Liver (tissue), 3 donors: Measurements from ENCODE around the gene DZIP1L.

Source experiments
- CTCF ChIP-seq: fragments of 150-350 bp; IDR thresholded peaks from 2 replicates; pipeline ENCODE4 v1.5.1; 2017; ENCODE audit warnings: improper control_type of control experiment, low read depth, low read length; ENCODE audit not compliant: missing input control
- GABPA ChIP-seq, 2 donors: IDR thresholded peaks in 1 of 2; conservative IDR thresholded peaks in 1 of 2; 2 replicates each; pipeline ENCODE4 v1.6.1; 2016; ENCODE audit warnings: antibody characterized with exemption in 2 of 2, mild to moderate bottlenecking in 1 of 2, moderate library complexity in 1 of 2
- TAF1 ChIP-seq: conservative IDR thresholded peaks from 2 replicates; pipeline ENCODE4 v1.6.1; 2016; ENCODE audit warnings: antibody characterized with exemption, mild to moderate bottlenecking
- TF ChIP-seq, protein P1 (sequence below): IDR thresholded peaks from 2 replicates; pipeline ENCODE4 v1.6.1; 2016; ENCODE audit warnings: antibody characterized with exemption
- TF ChIP-seq, protein P2 (sequence below): IDR thresholded peaks from 2 replicates; pipeline ENCODE4 v1.6.1; 2016; ENCODE audit warnings: antibody characterized with exemption
- donor health status: healthy.
- donor health status: healthy.

DNA sequence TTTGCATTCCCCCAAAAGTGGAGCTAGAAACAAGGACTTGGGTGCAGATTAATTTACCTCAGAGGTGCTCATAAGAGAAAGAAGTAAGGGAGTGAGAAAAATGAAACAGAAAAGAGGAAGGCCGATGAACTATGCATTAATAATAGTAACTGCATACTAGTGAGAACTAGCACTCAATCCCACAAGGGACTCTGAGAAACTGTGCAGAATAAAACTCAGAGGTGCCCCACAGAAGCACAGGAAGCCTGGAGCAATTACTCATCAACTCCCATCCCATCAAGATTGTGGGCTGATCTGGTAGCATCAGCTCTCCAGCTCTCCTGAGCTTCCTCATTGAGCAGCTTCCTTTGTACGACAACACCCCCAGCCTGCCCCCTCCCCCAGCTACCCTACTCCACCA lies 54.6 kb downstream of the DZIP1L start:
- TF ChIP-seq CTCF, result no peak
- no peak for TF ChIP-seq GABPA (IDR thresholded peaks at IDR 0.05 in 1 of 2, conservative IDR thresholded peaks at IDR 0.05 in 1 of 2)
- TF ChIP-seq, protein P1, sequence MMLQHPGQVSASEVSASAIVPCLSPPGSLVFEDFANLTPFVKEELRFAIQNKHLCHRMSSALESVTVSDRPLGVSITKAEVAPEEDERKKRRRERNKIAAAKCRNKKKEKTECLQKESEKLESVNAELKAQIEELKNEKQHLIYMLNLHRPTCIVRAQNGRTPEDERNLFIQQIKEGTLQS, result no peak
- TF ChIP-seq, protein P2, sequence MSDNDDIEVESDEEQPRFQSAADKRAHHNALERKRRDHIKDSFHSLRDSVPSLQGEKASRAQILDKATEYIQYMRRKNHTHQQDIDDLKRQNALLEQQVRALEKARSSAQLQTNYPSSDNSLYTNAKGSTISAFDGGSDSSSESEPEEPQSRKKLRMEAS, result no peak
- no peak for TF ChIP-seq TAF1
